Activated CD8-positive, alpha-beta memory T cell treated with anti-CD3 and anti-CD28 coated beads, Interleukin-2, amount 50 U/mL, for 24 hours (primary cell): ENCODE data around the gene IMPDH1.

Experiments
- DNase-seq: peaks from one replicate; pipeline ENCODE4 v3.0.0-alpha.2; 2020; ENCODE audit errors: extremely low read depth

IMPDH1 gene

GRCh38 chr7:128405471-128406313 lies 4.1 kb downstream of the IMPDH1 start:
- DNase-seq: no peak

- DNase-seq: no peak
These were observed 4.8 kb downstream of the IMPDH1 start for GRCh38 chr7:128404886-128405470.

- no peak for DNase-seq
These were observed 5.6 kb downstream of the IMPDH1 start for GRCh38 chr7:128404143-128404681.

GRCh38 chr7:128403676-128404075 lies 6.1 kb downstream of the IMPDH1 start:
- no peak for DNase-seq

- no peak for DNase-seq
These were observed 7.4 kb downstream of the IMPDH1 start for GRCh38 chr7:128402356-128402755.

- DNase-seq: no peak
These were observed 9.2 kb downstream of the IMPDH1 start for GRCh38 chr7:128400566-128400965.

- DNase-seq: no peak
These were observed 9.8 kb downstream of the IMPDH1 start for GRCh38 chr7:128399991-128400390.

GRCh38 chr7:128398841-128399135 lies 11.0 kb downstream of the IMPDH1 start:
- DNase-seq: no peak

GRCh38 chr7:128398016-128398840 lies 11.6 kb downstream of the IMPDH1 start:
- no peak for DNase-seq

- no peak for DNase-seq
These were observed 13.4 kb downstream of the IMPDH1 start for GRCh38 chr7:128396357-128396756.

GRCh38 chr7:128395748-128396147 lies 14.0 kb downstream of the IMPDH1 start:
- DNase-seq: no peak

- no peak for DNase-seq
These were observed 14.8 kb downstream of the IMPDH1 start for GRCh38 chr7:128394904-128395496.

GRCh38 chr7:128393526-128394330 lies 16.1 kb downstream of the IMPDH1 start:
- no peak for DNase-seq

GRCh38 chr7:128392446-128393327 lies 17.1 kb downstream of the IMPDH1 start:
- DNase-seq: no peak

- DNase-seq: no peak
These were observed 18.0 kb downstream of the IMPDH1 start for GRCh38 chr7:128391805-128392204.

- no peak for DNase-seq
These were observed 18.8 kb downstream of the IMPDH1 start for GRCh38 chr7:128390871-128391565.

GRCh38 chr7:128389618-128390329 lies 20.0 kb downstream of the IMPDH1 start:
- DNase-seq: no peak

GRCh38 chr7:128389085-128389617 lies 20.6 kb downstream of the IMPDH1 start:
- no peak for DNase-seq

GRCh38 chr7:128388145-128388485 lies 21.7 kb downstream of the IMPDH1 start:
- no peak for DNase-seq
